GM19238 (cell line): ENCODE measurements around the gene ENDOU.
"Not testable (repeated sequence)": the region's sequence is repeated elsewhere in the genome, so short reads cannot be mapped to it uniquely, and the experiment has no call there.

Experiments
- DNase-seq: peaks from one replicate; pipeline ENCODE4 v3.0.0; 2011; ENCODE audit warnings: low spot score; ENCODE audit not compliant: insufficient read length

Gene ENDOU

GRCh38 chr12:47698055-47698454, 27.2 kb downstream of the ENDOU start:
- DNase-seq = no peak

GRCh38 chr12:47689215-47689614, 36.1 kb downstream of the ENDOU start:
- DNase-seq = no peak

GRCh38 chr12:47687636-47688035, 37.7 kb downstream of the ENDOU start:
- DNase-seq = no peak

- DNase-seq = no peak
Measured at GRCh38 chr12:47686645-47687240, 38.5 kb downstream of the ENDOU start.

- no peak for DNase-seq
Measured at GRCh38 chr12:47679785-47680184, 45.5 kb downstream of the ENDOU start.

GRCh38 chr12:47672068-47672467, 53.2 kb downstream of the ENDOU start:
- no peak for DNase-seq

GRCh38 chr12:47667935-47668334, 57.4 kb downstream of the ENDOU start:
- DNase-seq = not testable (repeated sequence)
